GM12872 (cell line): ENCODE results near the gene CLTCL1.

ENCODE experiments used
- TF ChIP-seq, protein P1 (sequence below): IDR thresholded peaks from 3 replicates; pipeline ENCODE4 v1.5.1; 2011; ENCODE audit warnings: low read depth, mild to moderate bottlenecking, low read length, moderate library complexity; ENCODE audit not compliant: insufficient read depth

CLTCL1 gene

DNA sequence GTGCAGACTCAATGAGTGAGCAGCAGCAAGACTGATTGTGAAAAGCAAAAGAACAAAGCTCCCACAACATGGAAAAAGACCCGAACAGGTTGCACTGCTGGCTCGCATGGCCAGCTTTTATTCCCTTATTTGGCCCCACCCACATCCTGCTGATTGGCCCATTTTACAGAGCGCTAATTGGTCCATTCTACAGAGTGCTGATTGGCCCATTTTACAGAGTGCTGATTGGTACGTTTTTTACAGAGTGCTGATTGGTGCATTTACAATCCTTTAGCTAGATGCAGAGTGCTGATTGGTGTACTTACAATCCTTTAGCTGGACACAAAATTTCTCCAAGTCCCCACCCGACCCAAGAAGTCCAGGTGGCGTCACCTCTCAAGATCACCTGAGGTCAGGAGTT lies 97.6 kb downstream of the CLTCL1 start:
- TF ChIP-seq, protein P1, sequence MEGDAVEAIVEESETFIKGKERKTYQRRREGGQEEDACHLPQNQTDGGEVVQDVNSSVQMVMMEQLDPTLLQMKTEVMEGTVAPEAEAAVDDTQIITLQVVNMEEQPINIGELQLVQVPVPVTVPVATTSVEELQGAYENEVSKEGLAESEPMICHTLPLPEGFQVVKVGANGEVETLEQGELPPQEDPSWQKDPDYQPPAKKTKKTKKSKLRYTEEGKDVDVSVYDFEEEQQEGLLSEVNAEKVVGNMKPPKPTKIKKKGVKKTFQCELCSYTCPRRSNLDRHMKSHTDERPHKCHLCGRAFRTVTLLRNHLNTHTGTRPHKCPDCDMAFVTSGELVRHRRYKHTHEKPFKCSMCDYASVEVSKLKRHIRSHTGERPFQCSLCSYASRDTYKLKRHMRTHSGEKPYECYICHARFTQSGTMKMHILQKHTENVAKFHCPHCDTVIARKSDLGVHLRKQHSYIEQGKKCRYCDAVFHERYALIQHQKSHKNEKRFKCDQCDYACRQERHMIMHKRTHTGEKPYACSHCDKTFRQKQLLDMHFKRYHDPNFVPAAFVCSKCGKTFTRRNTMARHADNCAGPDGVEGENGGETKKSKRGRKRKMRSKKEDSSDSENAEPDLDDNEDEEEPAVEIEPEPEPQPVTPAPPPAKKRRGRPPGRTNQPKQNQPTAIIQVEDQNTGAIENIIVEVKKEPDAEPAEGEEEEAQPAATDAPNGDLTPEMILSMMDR = no peak

DNA sequence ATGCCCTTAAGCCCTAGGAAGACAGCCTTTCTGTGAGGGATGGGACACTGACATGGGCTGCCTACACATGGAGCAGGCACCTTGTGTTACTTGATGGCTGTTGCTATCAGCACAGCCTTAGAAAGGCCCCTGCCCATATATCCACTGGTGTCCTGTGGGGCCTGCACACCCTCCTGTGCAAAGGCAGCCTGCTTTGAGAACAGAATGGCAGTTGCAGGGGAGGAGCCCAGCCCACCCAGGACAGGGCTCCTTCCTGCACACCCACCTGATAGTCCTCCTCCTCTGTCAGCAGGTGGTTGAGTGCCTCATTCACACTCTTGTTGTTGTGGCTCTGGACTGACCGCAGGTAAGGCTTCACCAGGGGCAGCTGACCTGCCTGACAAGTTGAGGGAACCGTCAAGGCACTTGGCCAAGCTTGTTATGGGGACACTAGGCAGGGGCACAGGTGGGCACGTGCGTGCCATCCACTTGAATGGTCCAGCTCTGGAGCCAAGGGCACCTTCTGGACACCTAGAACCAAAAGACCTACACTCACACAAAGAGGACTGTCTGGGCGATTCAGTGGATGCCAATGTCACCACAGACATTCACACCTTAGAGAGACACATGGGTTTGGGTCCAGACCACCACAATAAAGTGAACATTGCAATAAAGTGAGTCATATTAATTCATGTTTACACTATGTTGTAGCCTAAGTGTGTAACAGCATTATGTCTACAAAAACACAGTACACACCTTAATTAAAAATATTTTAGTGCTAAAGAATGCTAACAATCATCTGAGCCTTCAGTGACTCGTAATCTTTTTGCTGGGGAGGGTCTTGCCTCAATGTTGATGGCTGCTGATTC lies 103.6 kb downstream of the CLTCL1 start:
- TF ChIP-seq, protein P1 = no peak

DNA sequence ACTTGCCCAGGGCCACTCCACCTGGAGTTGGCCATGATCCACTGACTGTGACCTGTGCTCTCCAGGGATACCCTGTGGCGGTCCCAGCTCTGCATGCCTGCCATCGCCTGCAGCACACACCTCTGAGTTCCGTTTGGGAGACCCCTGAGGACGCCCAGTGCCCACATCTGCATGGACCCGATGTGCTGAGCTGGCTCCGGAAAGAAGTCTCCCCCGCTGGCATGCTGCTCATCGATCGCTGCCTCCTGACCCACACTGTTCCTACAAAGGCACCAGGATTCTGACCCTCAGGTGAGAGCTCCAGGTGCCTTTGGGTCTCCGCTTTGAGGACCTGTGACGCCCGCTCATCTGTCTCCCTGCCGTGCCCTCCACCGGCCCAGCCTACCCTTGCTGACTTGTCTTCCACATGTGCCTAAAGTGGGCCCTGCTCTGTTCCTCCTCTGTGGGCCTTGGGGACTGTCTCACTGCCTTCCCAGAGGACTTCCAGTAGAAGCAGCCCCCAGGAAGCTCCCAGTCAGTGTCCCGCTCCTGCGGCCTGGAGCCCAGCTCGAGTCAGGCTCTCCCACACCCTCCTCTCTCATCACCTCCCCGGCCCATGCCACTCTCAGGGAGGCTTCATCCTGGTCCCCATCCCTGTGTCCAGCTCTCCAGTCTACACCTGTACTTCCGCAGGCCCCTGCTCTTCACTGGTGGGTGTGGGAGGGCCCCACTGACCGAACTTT lies 107.1 kb downstream of the CLTCL1 start:
- TF ChIP-seq, protein P1 = no peak

DNA sequence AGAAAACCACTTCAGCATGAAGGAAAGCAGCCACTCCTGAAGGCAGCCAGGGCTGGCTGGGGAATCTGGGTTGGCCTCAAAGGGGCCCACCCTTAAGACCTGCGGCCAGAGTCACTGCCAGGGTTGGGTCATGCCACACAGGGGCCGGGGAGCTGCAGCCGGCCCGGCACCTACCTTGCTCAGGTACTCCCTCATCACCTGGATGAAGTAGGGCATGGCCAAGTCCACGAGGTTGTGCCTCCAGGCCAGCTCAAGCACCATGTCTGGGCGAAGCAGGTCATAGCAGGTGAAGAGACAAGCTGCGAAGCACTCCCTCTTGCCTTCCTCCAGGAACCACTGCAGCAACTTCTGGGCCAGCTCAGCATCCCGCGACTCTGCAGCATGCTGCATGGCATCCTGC lies 108.3 kb downstream of the CLTCL1 start:
- TF ChIP-seq, protein P1 = no peak

DNA sequence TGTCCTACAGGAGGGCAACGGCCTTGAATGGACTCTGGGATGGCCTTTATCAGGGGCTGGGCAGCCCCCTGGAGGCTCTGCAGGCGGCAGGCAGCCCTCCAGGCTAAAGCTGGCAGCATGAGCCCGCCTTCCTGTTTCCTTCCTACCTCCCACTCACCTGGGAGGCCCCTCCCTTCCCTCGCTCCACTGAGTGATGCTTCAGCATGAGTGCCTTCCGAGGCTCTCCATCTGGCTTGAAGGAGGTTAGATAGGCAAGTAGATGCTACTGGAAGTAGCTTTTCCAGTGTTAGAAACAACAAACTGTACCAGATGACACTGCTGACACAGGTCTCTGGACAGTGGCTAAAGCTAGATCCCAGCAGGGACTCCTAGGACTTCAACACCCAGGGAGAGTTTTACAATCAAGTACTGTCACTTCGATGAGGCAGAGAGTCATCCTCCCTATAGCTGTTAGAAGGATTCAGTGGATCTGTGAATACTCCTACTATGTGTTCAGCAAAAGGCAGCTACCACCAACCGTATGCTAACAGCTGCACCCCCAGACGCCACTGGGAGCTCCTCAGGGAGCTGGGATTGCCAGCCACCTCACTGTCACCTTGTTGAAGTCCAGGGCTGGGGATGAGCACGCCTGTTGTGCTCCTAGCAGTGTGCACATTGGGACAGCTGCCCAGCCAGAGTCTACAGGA lies 108.9 kb downstream of the CLTCL1 start:
- TF ChIP-seq, protein P1 = no peak

DNA sequence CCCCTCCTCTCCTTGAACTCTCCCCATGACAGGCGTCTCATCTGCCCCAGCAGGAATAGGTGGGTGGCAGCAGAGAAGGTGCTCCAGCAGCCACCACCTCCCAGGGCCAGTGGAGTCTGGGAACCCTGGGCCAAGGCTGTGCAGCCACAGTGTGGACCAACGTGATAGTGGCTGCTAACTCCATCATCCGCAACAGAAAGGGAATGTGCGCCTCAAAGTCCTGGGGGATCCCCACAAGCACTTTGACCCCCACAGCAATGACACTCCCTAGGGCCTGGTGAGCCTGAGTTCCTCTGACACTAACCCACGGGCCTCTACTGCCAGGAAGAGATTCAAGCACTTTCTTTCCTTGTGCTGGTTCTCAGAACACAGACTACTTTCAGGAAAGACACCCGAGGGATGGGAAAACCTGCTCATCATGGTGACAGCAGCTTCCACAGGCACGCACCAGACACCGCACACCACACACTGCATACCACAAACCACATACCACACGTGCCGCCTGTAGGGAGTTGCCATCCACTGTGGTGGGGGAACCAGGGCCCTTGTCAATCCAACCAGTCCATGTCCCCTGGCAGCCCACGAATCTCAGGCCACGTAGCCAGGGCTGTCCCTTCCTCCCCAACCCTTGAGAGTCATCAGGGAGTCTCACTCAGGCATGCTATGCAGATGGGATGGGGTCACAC lies 109.6 kb downstream of the CLTCL1 start:
- TF ChIP-seq, protein P1 = no peak

DNA sequence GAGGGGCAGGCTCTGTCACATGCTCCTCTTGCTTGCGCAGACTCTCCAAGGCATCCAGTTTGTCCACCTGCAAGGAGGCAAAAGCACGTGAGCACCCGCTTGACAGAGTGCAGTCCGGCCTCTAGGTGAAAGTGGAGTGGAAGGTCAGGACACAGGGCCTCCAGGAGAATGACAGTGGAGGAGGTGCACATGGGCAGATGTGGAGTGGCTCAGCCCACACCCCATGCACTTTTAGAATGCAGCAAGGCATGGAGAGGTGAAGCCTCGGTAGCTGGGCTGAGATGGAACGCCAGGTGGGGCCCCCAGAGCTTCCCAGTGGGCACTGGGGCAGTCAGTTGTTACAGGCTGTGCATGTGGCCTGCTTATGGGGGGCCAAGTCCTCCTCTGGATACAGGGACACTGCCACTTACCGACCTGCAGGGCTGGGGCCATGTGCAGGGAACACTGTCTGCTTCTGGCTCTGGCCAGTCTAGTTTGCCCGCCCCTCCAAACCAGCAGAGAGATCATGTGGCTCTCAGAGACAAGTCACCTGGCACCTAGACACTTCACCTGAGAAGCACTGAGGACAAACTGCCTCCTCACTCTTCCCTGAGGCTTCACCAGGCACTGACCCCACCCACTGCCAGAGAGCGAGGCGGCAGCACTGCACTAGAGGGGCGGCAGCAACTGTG lies 110.6 kb downstream of the CLTCL1 start:
- TF ChIP-seq, protein P1 = no peak
